Measurements from ENCODE around the gene RHBDF1.
"Not testable (repeated sequence)": the region's sequence is repeated elsewhere in the genome, so short reads cannot be mapped to it uniquely, and the experiment has no call there.

RHBDF1 gene

DNA sequence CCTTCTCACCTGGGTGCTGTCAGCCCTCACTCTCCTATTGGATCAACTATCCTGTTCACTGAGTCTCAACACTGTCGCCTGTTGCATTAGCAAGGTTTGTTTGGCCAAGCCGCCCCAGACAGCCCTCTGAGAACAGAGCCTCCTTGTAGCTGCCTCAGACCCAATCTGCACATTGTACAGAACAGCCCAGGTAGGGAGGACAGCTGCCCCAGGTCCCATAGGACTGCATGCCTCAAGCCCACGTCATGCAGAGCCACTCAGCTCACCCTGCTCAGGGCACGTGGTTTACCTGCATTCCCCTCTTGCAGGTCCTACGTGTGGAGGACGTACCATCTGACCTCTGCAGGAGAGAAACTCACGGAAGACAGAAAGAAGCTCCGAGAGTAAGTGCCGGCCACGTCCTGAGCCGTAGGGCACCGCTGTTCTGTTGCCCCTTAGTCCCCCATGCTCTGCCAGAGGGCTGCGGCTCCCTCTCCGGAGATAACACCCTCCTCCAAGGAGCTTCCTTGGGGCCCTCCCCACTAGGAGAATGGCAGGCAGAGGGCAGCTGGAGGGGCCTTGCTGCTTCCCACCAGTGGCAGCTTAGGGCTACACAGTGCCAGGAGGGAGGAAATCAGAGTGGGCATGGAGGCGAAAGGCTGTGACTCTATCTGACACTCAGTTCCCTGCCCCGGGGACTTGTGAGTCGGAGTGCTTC lies 16.1 kb downstream of the RHBDF1 start:
- DNase-seq, result no peak

DNA sequence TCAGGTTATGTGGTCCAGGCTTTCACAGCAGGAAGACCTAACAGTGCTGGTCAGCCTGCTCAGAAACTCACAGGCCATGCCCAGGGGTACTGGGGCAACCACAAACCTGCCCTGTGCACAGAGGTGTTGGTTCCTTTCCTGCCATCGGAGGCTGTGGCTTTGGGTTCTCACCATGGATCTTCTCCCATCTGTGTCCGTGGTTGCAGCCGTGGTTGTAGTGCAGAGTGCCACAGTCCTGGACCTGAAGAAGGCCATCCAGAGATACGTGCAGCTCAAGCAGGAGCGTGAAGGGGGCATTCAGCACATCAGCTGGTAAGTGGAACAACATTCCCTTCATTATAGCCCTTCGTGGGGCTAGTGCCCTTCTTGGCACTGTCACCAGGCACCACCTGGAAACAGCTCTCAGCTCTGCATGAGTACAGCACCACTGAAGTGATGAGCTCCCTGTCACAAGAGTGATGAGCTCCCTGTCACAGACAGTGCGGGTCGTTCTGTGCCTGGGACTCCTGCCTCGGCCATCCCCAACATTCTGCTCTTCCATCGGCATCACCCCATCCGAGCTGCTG lies 16.8 kb downstream of the RHBDF1 start:
- no peak for DNase-seq

DNA sequence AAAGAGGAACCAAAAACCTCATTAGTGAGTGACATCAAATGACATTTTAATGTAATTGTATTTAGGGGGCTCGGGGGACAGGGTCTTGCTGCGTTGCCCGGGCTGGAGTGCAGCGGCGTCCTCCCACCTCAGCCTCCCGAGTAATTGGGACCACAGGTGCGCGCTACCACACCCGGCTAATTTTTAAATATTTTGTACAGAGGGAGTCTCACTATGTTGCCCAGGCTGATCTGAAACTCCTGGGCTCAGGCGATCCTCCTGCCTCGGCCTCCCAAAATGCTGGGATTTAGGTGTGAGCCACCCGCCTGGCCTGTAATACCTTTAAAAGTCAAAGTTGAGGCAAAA lies 18.2 kb downstream of the RHBDF1 start:
- DNase-seq, result no peak

DNA sequence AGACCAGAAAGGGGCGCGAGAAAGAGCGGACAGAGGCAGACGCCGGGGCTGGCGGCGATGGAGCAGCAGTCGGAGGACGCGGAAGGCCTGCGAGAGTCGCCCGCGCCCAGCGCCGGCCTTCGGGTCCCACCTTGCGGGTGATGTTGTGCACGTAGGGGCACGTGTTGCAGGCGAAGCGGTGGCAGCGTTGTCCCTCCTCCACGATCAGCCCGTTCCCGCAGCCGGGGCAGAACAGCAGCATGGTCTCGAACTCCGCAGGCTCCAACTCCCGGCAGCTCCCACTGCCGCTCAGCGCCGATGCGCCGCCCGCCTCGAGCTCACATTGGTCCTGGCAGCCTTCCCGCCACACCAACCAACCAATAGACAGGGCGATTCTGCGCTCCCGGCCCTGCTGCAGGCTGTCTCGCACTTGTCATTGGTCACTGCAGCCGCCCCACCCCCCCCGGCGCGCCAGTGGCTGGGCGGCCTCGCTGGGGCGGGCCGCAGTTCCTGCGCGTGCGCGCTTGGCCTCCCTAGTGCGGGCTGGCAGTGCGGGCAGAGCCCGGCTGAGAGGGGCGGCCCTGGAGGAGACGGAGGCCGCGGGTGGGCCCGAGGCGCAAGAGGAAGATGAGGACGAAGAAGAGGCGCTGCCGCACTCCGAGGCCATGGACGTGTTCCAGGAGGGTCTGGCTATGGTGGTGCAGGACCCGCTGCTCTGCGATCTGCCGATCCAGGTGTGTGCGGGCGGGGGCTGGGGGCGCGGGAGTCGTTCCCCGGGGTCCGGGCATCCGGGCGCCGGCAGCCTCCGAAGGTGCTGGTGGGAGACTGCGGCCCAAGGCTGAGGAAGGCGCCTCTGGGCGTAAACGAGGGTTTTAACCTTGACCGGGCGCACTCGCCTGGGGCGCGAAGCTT lies 18.8 kb downstream of the RHBDF1 start, which contains the start of the genes POLR3K and SNRNP25:
Gene POLR3K (minus strand): TSS at position 263 of the 891 bp plus-strand sequence. CDS start 22 bp downstream, at position 241.
Gene SNRNP25 (plus strand): TSS at position 483 of the 891 bp plus-strand sequence. CDS start 189 bp downstream, at position 672.
- DNase-seq, result peak; percentile 88

DNA sequence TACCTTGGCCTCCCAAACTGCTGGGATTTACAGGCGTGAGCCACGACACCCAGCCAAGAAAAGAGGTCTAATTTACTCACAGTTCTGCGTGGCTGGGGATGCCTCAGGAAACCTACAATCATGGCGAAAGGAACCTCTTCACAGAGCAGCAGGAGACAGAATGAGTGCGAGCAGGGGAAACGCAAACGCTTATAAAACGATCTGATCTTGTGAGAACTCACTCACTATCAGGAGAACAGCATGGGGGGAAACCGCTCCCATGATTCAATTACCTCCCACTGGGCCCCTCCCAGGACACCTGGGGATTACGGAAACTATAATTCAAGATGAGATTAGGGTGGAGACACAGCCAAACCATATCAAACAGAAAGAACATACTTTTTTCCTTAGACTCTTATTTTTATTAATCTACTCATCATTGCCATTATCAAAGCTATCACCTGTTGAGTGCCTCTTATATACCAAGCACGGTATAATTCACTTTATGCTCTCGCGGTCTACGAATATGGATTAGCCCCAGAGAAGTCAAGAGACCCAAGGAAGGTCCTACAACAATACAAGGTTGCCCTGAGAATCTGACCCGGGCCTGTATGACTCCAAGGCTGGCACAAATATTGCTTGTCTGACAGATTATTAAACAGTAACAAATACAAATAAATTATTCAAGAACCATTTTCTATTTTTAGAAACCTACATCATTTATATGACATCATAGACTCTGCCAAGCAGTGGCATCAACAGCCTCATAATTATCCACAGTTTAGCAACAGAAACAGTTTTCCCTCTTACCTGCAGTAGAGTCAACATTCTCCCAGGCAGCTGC lies 21.5 kb downstream of the RHBDF1 start:
- DNase-seq, result no peak

DNA sequence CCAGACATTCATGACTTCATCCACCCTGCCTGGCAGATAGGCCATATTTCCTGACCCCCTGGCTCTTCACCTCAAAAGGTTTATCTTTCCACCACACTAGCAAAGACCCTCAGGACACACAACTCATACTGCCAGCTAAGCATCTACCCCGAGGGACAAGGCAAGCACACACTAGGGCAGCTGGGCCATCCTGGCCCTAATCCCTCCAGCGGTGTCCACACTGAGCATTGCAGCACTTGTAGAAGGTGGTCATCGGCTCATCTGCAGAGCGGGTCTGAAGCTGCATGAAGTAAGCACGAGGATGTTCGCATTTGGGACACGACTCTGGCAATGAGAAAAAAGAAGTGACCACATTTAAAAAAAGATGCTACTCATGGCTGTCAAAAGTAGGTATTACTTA lies 25.2 kb downstream of the RHBDF1 start:
- DNase-seq, result no peak

DNA sequence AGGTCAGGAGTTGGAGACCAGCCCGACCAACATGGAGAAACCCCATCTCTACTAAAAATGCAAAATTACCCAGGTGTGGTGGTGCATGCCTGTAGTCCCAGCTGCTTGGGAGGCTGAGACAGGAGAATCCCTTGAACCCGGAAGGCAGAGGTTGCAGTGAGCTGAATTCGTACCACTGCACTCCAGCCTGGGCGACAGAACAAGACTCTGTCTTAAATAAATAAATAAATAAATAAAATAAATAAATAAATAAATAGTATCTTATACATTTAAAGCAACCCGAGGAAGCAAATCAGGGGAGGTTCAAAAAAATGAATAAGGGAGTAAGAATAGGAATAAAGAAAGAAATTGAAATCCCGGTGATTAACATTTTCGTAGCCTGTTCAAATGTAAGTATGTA lies 25.9 kb downstream of the RHBDF1 start:
- DNase-seq, result not testable (repeated sequence)

DNA sequence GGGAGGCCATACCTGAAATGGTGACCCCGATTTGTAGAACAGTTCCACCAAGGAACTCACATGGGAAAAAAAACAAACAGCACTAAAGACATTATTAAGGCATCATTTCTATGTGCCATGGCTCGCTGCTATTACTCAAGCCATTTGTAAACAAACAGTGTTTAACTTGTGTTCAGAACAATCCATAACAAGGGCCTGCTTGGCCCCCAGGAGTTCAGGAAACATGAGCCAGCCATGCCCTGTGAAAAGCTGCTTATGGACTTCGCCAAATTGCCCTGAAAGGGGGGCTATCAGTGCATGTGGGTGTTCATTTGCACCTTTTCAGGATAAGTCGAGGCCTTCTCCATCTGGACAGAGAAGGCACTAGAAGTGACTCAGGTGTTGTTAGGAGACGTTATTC lies 27.0 kb downstream of the RHBDF1 start:
- DNase-seq, result no peak

DNA sequence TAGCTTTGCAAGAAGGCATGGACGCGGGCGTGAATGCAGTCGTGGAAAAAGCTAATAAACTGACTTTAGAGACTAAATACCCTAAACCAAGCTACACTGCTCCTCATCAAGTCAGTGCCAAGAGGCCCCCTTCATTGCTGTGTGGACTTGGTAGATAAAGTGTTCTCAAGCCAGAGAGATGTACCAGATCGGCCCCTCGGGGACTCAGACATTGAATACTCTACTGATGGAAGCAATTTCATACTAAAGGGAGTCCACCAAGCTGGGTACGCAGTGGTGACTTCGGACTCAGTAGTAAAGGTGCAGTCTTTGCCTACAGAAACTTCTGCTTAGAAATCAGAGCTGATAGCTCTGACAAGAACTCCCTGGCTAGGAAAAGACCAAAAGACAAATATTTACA lies 27.8 kb downstream of the RHBDF1 start:
- DNase-seq, result no peak

DNA sequence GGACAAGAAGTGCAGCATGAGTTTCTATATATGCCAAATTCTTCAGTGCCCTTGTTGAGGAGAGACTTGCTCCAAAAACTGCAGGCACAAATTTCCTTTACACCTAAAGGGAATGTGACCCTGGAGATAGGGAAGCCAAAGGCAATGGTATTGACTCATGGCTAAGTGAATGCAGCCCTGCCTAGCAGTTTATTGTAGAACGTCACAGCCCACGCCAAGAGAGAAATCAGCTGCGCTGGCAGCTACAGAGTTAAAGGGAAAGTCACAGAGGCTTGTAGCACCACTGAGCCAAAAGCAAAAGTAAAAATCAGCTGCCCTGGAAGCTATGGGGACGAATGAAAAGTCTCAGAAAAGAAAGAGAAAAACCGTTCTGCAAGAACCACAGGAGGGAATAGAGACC lies 29.1 kb downstream of the RHBDF1 start:
- no peak for DNase-seq

DNA sequence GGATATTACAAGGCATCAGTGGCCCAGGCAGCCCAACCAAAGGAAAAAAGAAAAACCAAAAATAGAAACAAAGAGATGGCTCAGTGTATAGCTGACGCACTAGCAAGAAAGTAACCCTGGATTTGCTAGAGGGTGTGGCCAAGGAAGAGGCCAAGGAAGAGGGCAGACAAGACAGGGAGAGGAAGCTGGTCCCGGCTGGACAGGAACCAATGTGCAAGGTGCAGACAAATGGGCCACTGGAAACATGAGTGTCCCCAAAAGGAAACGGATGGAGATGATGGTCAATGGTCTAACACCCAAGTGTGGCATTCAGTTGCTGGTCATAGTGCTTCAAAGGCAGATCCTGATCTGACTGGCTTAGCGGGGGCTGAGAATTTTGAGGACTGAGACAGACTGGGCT lies 29.7 kb downstream of the RHBDF1 start:
- no peak for DNase-seq

DNA sequence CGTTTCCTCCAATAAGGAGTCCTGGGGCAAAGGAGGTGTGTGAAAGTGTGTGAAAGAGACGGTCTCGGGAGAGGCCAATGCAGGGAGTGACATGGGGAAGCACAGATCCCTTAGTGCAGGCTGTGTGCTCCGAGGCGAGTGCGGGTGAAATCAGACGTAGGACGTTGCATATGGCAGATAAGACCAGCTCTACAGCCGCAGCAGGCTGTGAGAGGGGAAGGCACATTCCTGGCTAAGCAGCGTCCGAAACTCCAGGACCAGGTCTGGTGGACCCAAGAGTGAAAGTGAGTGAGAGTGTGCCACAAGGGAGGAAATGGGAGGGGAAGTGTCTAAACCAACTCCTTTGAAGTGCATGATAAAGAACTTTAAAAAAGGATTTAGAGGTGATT lies 30.4 kb downstream of the RHBDF1 start:
- no peak for DNase-seq

DNA sequence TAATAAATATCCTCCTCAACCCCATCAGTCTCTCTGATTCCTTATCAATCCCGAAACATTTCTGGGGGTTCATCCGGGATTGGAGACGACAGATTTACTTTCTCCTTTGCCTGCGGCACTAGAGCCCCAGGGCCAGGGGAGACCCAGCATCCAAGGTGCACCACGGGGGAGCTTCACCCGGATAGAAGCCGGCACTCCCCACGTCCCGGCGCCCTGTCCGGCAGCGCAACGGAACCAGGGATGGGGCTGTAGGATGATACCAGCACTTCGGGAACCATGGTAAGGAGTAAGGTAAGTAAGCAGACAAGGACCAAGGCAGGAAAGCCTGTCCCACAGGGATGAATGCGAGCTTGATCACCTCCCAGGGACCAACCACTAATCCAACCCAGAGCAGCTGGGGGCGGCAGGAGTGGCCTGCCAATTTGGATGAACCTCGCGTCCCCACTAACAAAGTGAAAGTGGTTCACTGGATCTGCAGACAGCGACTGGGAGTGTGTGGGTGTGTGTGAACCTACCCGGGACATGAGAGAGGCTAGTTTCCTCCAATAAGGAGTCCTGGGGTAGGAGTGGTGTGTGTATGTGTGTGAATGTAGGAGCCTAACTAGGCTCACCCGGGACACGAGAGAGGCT lies 30.9 kb downstream of the RHBDF1 start:
- DNase-seq, result no peak

DNA sequence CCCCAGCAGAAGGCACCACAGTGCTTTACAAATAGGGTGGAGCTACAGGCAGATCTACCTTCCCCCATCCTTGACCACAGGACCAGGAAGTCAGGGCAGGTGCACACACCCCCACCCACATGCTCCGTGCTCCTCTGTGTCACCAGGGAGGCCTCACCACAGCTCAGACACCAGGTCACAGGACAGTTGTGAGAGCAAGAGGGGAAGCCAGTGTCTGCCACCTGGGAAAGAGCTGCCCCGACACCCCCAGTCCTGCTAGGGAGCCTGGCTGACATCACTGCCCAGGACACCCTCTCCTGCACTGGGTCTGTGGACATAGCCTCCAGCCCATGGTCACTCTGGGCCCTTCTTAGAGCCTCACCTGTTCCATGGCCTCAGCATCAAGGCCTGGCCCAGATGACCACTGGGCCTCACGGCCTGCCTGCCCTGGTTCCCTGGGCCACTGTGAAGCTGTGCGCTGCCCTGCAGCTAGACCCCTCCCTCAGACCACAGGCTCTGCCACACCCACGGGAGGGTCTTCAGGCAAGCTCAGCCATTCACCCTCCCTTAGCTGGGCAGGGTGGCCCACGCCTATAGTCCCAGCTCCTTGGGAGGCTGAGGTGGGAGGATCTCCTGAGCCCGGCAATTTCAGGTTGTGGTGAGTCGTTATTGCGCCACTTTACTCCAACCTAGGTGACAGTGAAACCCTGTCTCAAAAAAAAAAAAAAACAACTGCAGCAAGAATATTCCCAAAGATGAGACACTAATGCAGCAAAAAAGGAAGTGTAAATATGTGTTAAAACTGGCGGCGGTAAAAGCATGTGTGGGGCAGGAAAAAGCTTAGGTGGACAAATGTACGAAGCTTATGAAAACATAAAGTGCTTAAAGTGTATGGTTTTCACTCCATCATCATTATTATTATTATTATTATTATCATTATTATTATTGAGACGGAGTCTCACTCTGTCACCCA lies 33.2 kb downstream of the RHBDF1 start:
- no peak for DNase-seq

DNA sequence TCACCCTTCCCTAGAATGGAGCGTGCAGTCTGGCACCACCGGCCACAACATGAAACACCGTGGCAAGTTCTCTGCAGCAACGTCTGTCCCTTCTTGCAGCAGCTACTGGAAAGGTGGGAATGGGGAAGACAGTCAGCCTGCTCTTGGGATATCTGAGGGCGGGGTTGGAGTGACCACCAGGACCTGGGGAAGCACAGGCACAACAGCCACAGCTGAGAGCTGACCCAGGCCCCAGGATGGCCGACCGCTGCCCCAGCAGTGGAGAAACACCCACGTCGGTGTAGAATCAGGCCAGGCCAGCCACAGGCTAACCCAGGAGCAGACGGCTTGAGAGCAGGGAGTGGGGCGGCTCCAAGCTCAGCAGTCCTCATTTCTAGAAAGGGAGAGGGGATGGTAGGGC lies 34.2 kb downstream of the RHBDF1 start:
- not testable (repeated sequence) for DNase-seq

DNA sequence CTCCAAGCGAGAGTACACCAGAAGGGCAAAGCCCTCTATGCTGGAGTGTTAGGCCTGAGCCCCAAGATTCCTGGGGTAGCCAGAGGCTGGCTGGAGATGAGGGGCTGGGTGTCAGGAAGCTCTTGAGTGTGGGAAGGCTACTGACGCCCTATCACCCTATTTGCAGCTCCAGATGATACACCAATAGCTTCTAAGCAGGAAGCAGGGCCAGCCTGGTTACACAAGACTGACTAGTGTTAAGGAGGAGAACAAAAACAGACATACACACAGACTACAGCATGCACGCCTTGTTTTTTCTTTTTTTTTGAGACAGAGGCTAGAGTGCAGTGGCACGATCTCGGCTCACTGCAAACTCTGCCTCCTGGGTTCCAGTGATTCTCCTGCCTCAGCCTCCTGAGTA lies 34.9 kb downstream of the RHBDF1 start:
- no peak for DNase-seq

DNA sequence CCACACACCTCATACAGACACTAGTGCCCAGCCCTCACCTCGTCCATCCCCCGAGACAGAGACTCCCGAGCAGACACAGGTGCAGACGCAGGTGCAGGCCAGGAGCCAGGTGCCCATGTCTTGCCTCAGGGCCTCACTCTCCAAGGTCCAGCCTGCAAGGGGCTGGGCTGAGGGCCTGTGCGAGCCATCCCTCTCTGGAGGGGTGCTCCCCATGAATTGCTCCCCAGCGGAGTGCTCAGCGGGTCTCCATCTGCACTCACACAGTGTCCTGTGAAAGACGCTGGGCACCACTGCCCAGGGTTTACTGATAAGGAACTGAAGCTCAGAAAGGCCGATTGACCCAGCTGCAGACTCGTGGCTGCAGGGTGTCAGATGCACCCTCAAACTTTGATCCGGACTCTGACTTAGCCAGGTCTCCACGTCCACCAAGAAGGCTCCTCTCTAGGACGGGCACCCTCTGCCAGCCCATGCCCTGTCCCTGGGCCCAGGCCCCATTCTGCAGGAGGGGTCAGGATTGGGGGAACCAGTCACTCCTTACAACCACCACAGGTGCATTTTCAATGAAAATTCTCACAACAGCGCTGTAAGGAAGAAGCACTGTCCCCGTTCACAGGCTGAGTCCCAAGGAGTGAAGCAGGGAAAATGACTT lies 36.0 kb downstream of the RHBDF1 start:
- DNase-seq, result no peak

DNA sequence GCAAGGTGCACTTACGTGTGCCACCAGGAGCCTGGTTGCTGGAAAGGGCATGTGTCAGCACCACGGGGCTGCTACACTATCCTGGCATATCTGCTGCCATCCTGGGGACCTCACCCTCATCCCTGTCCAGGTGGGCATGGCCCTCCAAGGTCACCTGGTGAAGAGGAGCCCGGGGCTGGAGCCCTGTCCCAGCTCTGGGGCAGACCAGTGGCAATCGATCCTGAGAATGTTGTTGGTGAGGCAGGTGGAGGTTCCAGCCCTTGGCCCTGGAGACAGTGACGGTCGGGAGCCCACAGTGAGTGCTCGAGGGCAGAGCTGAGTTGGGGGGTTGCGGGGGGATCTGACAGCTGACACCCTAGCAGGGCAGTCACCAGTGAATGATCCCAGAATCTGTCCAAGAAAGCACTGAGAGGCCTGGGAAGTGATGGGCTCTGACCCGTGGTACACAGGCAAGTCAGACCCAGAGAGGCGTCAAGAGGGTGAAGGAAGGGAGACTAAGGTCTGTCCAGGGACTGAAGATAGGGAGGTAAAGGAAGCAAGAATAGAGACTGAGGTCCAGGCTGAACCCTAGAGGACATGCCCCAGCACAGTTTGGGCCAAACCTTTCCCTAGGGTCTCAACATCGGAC lies 36.6 kb downstream of the RHBDF1 start:
- no peak for DNase-seq

DNA sequence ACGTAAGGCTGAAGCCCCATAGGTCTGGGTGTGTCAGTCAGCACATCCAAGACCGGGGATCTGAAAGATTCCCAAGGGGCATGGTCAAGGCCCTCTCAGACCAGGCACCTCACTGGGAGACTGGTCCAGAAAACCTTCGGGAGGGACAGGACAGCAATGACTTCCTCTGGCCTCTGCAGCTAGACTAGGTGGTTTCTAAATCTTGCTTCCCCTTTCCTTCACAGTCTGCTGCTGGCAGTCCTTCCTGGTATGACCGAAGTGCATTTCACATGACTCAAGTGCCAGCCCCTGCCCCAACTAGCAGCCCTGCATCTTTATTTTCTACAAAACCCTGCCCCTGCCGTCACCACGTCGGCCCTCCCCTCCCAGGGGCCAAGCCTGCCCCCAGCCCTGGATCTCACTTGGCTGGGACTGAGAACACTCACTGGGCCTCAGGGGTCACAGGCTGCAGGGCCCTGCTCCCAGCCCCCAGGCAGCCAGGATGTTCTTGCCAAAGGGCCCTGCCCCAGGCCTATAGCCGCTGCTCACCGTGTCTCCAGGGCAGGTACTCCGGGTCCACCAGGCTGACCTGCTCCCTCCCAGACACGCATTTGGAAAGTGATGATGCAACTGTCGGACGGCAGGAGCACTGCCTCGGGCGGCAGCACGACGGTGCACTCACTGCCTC lies 37.3 kb downstream of the RHBDF1 start:
- no peak for DNase-seq

DNA sequence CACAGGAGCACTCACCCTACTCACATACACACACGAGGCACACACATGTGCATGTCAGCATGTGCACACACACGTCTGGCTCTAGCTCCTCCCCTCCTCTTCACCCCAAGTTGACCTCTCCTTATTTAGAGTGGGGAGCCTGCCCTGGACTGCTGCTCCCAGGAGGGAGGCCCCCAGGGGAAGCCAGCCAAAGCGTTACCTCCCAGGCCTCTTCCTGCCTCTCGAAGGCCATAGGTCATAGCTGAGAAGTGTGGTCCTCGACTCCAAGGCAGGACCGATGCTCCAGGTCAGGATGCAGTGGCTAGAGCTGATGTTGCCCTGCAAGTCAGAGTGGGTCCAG lies 37.8 kb downstream of the RHBDF1 start:
- DNase-seq, result no peak
